ENCODE results near the gene ITGA3.

DNA sequence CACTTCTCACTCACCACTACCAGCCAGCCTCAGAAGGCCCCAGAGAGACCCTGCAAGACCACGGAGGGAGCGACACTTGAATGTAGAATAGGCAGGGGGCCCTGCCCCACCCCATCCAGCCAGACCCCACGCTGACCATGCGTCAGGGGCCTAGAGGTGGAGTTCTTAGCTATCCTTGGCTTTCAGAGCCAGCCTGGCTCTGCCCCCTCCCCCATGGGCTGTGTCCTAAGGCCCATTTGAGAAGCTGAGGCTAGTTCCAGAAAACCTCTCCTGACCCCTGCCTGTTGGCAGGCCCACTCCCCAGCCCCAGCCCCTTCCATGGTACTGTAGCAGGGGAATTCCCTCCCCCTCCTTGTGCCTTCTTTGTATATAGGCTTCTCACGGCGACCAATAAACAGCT lies 34.2 kb downstream of the ITGA3 start:
- TF ChIP-seq POLR2AphosphoS5 (IDR thresholded peaks at IDR 0.05) (no peak), CTCF (IDR thresholded peaks at IDR 0.05 in 8 of 11, conservative IDR thresholded peaks at IDR 0.05 in 3 of 11) (no peak)

Measured in spleen (tissue), 7 donors.